ENCODE results near the gene PTPN11.

PTPN11 gene

GRCh38 chr12:112543751-112544150, 125.0 kb downstream of the PTPN11 start:
- no peak overlapping the region for H3K4me3 ChIP-seq
- TF ChIP-seq CTCF (IDR thresholded peaks at IDR 0.05), result no peak
- no peak for DNase-seq (ENCODE audit: low spot score)
- H3K27ac ChIP-seq, result no peak overlapping the region

GRCh38 chr12:112546339-112546738, 127.6 kb downstream of the PTPN11 start:
- no peak for DNase-seq (ENCODE audit: low spot score)
- TF ChIP-seq CTCF (IDR thresholded peaks at IDR 0.05), result no peak
- no peak overlapping the region for H3K27ac ChIP-seq
- no peak overlapping the region for H3K4me3 ChIP-seq

GRCh38 chr12:112546996-112547395, 128.2 kb downstream of the PTPN11 start:
- no peak for TF ChIP-seq CTCF (IDR thresholded peaks at IDR 0.05)
- no peak for DNase-seq (ENCODE audit: low spot score)
- no peak overlapping the region for H3K27ac ChIP-seq

GRCh38 chr12:112549031-112549430, 130.3 kb downstream of the PTPN11 start:
- no peak for TF ChIP-seq CTCF (IDR thresholded peaks at IDR 0.05)
- DNase-seq (ENCODE audit: low spot score), result no peak
- Histone ChIP-seq H3K27ac (no peak overlapping the region), H3K4me3 (no peak overlapping the region)

More at GRCh38 chr12:112546996-112547395, 128.2 kb downstream of the PTPN11 start:
- no peak overlapping the region for H3K4me3 ChIP-seq

- DNase-seq (ENCODE audit: low spot score), result no peak
- no peak for TF ChIP-seq CTCF (IDR thresholded peaks at IDR 0.05)
- Histone ChIP-seq H3K4me3 (no peak overlapping the region), H3K27ac (no peak overlapping the region)
Observed at GRCh38 chr12:112551681-112552080, 132.9 kb downstream of the PTPN11 start.

- TF ChIP-seq CTCF (IDR thresholded peaks at IDR 0.05), result no peak
- Histone ChIP-seq H3K27ac (no peak overlapping the region), H3K4me3 (no peak overlapping the region)
- DNase-seq (ENCODE audit: low spot score), result no peak
Observed at GRCh38 chr12:112555621-112556233, 137.0 kb downstream of the PTPN11 start.

GRCh38 chr12:112557951-112558630, 139.3 kb downstream of the PTPN11 start:
- DNase-seq (ENCODE audit: low spot score), result no peak
- H3K27ac ChIP-seq, result no peak overlapping the region
- no peak overlapping the region for H3K4me3 ChIP-seq
- TF ChIP-seq CTCF (IDR thresholded peaks at IDR 0.05), result no peak

All from coronary artery (tissue), 2 donors.